Mesothelial cell of epicardium (in vitro differentiated cells): ENCODE results near the gene SELE. TPM values are rescaled to one million over a fixed set of nuclear protein-coding genes. Genes with fewer than 3 reads are reported as not detected.

Experiments
- DNase-seq, 2 experiments: peaks; one replicate each; pipeline ENCODE4 v3.0.0; 2021; ENCODE audit warnings: low spot score in 2 of 2; ENCODE audit not compliant: unreplicated experiment in 2 of 2
- H3K27ac Mint-ChIP-seq: 2 replicates; pipeline ENCODE4 v1.8.0; 2021; ENCODE audit warnings: mixed read lengths
- H3K27me3 Mint-ChIP-seq: 2 replicates; pipeline ENCODE4 v1.8.0; 2021; ENCODE audit warnings: low read depth, mixed read lengths
- H3K36me3 Mint-ChIP-seq: 2 replicates; pipeline ENCODE4 v1.8.0; 2021; ENCODE audit warnings: mixed read lengths
- H3K4me1 Mint-ChIP-seq: 2 replicates; pipeline ENCODE4 v1.8.0; 2021; ENCODE audit warnings: mixed read lengths
- H3K4me3 Mint-ChIP-seq: 2 replicates; pipeline ENCODE4 v1.8.0; 2021; ENCODE audit warnings: mild to moderate bottlenecking, moderate library complexity, mixed read lengths
- H3K9me3 Mint-ChIP-seq: 2 replicates; pipeline ENCODE4 v1.8.0; 2021; ENCODE audit warnings: mixed read lengths
- CTCF ChIP-seq: fragments of 200-600 bp; sonication (generic); IDR thresholded peaks from one replicate; pipeline ENCODE4 v1.5.0; 2021; ENCODE audit warnings: antibody characterized with exemption; ENCODE audit not compliant: unreplicated experiment
- total RNA-seq: library from RNA; stranded (reverse); gene quantifications from 3 replicates; pipeline ENCODE4 v1.2.1, GENCODE V29; 2021

The SELE gene
- total RNA-seq, 1 donor from 2014 or later, result 1.3 TPM

- no peak for TF ChIP-seq CTCF
- H3K27ac Mint-ChIP-seq, result no peak overlapping the region
- H3K4me3 Mint-ChIP-seq, result no peak overlapping the region
- H3K36me3 Mint-ChIP-seq, result no peaks in the 10 kb centered on the region
- no peaks in the 10 kb centered on the region for H3K27me3 Mint-ChIP-seq
- no peaks in the 10 kb centered on the region for H3K9me3 Mint-ChIP-seq
- DNase-seq, result no peak
- peaks cover 15% of the 10 kb centered on the region for H3K4me1 Mint-ChIP-seq
Measured at GRCh38 chr1:169680377-169681019, 53.4 kb downstream of the SELE start.

GRCh38 chr1:169679692-169680091 is 54.2 kb downstream of the SELE start:
- H3K27me3 Mint-ChIP-seq, result no peaks in the 10 kb centered on the region
- no peak for DNase-seq
- no peak for TF ChIP-seq CTCF
- H3K9me3 Mint-ChIP-seq, result no peaks in the 10 kb centered on the region
- no peak overlapping the region for H3K4me3 Mint-ChIP-seq
- H3K36me3 Mint-ChIP-seq, result no peaks in the 10 kb centered on the region
- peaks cover 15% of the 10 kb centered on the region for H3K4me1 Mint-ChIP-seq
- no peak overlapping the region for H3K27ac Mint-ChIP-seq

- Mint-ChIP-seq H3K36me3 (no peaks in the 10 kb centered on the region), H3K27me3 (no peaks in the 10 kb centered on the region), H3K4me3 (no peak overlapping the region), H3K4me1 (peaks cover 9% of the 10 kb centered on the region), H3K9me3 (peaks cover 7% of the 10 kb centered on the region), H3K27ac (no peak overlapping the region)
- DNase-seq, result no peak
- no peak for TF ChIP-seq CTCF
Measured at GRCh38 chr1:169676001-169676400, 57.9 kb downstream of the SELE start.

Other genes with a start within 250 kb of the SELE start
- 16.1 to 18.2 TPM (median 17.8 TPM) in 3 replicates for gene SLC19A2, start 248.1 kb downstream of the SELE start, total RNA-seq
- 32.2 to 43.5 TPM (median 38.6 TPM) in 3 replicates for gene F5, start 147.6 kb downstream of the SELE start, total RNA-seq
- gene SELP, start 104.0 kb downstream of the SELE start, total RNA-seq, result 0.49 to 0.65 TPM (median 0.61 TPM) in 3 replicates
- gene SELL, start 22.5 kb downstream of the SELE start, total RNA-seq, result 1.4 to 2.5 TPM (median 2.4 TPM) in 3 replicates
- 10.3 to 11.4 TPM (median 10.6 TPM) in 3 replicates for gene METTL18, start 60.8 kb upstream of the SELE start, total RNA-seq
- 10.2 to 11.8 TPM (median 10.8 TPM) in 3 replicates for gene SCYL3, start 159.8 kb upstream of the SELE start, total RNA-seq